Measurements from ENCODE around the gene SMC4. TPM values are rescaled to one million over a fixed set of nuclear protein-coding genes. Genes with fewer than 3 reads are reported as not detected.

SMC4 gene
- polyA plus RNA-seq, 6 donors from 2014 or later = 36.3 to 51.1 (median 46.1) TPM

GRCh38 chr3:160401291-160402095 is 2.0 kb downstream of the SMC4 start:
- peaks cover 10% of the 10 kb centered on the region in 2 donors for H3K36me3 Mint-ChIP-seq
- H3K27me3 Mint-ChIP-seq = peaks cover 0 to 5% (median 0%) of the 10 kb centered on the region in 3 donors
- DNase-seq (no peak), ATAC-seq (ENCODE audit: low read depth in 2 of 2) (no peak)
- peaks cover 0 to 3% (median 0%) of the 10 kb centered on the region in 7 donors for H3K9me3 Mint-ChIP-seq
- H3K27ac Mint-ChIP-seq = peak overlapping the region in 5 of 6 donors; percentile 28 to 89 (median 50)
- peak overlapping the region; percentile 89 to 99 (median 96) for H3K4me3 Mint-ChIP-seq
- peaks cover 36 to 41% (median 38%) of the 10 kb centered on the region in 3 donors for H3K4me1 Mint-ChIP-seq

- DNase-seq (no peak), ATAC-seq (ENCODE audit: low read depth in 2 of 2) (no peak)
- Mint-ChIP-seq H3K9me3 (peaks cover 0 to 3% (median 0%) of the 10 kb centered on the region in 7 donors), H3K27ac (peak overlapping the region in 2 of 6 donors; percentile 22 to 50), H3K4me1 (peaks cover 36 to 41% (median 38%) of the 10 kb centered on the region in 3 donors), H3K36me3 (peaks cover 10% of the 10 kb centered on the region in 2 donors), H3K27me3 (peaks cover 0 to 5% (median 0%) of the 10 kb centered on the region in 3 donors), H3K4me3 (peak overlapping the region in 7 of 8 donors; percentile 10 to 98 (median 34))
Observed at GRCh38 chr3:160402221-160403027, 3.0 kb downstream of the SMC4 start.

GRCh38 chr3:160403028-160403545 is 3.6 kb downstream of the SMC4 start:
- peaks cover 10% of the 10 kb centered on the region in 2 donors for H3K36me3 Mint-ChIP-seq
- ATAC-seq (ENCODE audit: low read depth in 2 of 2) (no peak), DNase-seq (no peak)
- H3K4me3 Mint-ChIP-seq = peak overlapping the region in 3 of 8 donors; percentile 32 to 98 (median 96)
- no peak overlapping the region for H3K27ac Mint-ChIP-seq
- peaks cover 0 to 3% (median 0%) of the 10 kb centered on the region in 7 donors for H3K9me3 Mint-ChIP-seq
- peaks cover 0 to 5% (median 0%) of the 10 kb centered on the region in 3 donors for H3K27me3 Mint-ChIP-seq
- peaks cover 35 to 39% (median 37%) of the 10 kb centered on the region in 3 donors for H3K4me1 Mint-ChIP-seq

- ATAC-seq (ENCODE audit: low read depth in 2 of 2) = no peak
- no peak for DNase-seq
- Mint-ChIP-seq H3K36me3 (peaks cover 8 to 10% of the 10 kb centered on the region in 2 donors), H3K4me1 (peaks cover 29 to 30% (median 29%) of the 10 kb centered on the region in 3 donors), H3K4me3 (peak overlapping the region in 2 of 8 donors; percentile 24 to 55), H3K27me3 (peaks cover 0 to 5% (median 0%) of the 10 kb centered on the region in 3 donors), H3K27ac (peak overlapping the region in 1 of 6 donors; percentile 49), H3K9me3 (peaks cover 0 to 3% (median 0%) of the 10 kb centered on the region in 7 donors)
Observed at GRCh38 chr3:160403796-160404470, 4.5 kb downstream of the SMC4 start.

- Mint-ChIP-seq H3K27ac (no peak overlapping the region), H3K36me3 (peaks cover 0 to 5% of the 10 kb centered on the region in 2 donors), H3K4me1 (no peaks in the 10 kb centered on the region), H3K9me3 (no peaks in the 10 kb centered on the region), H3K4me3 (no peak overlapping the region), H3K27me3 (no peaks in the 10 kb centered on the region)
- no peak for DNase-seq
- ATAC-seq (ENCODE audit: low read depth in 2 of 2) = no peak
Observed at GRCh38 chr3:160409812-160410610, 10.6 kb downstream of the SMC4 start.

- no peaks in the 10 kb centered on the region for H3K4me1 Mint-ChIP-seq
- ATAC-seq (ENCODE audit: low read depth in 2 of 2) = no peak
- no peak for DNase-seq
- H3K27me3 Mint-ChIP-seq = no peaks in the 10 kb centered on the region
- H3K36me3 Mint-ChIP-seq = peaks cover 0 to 9% of the 10 kb centered on the region in 2 donors
- no peaks in the 10 kb centered on the region for H3K9me3 Mint-ChIP-seq
- H3K27ac Mint-ChIP-seq = no peak overlapping the region
- H3K4me3 Mint-ChIP-seq = no peak overlapping the region
Observed at GRCh38 chr3:160412477-160412876, 13.0 kb downstream of the SMC4 start.

- DNase-seq = peak; percentile 69
- Mint-ChIP-seq H3K9me3 (no peaks in the 10 kb centered on the region), H3K4me3 (no peak overlapping the region), H3K4me1 (no peaks in the 10 kb centered on the region), H3K36me3 (peaks cover 0 to 9% of the 10 kb centered on the region in 2 donors), H3K27ac (no peak overlapping the region), H3K27me3 (no peaks in the 10 kb centered on the region)
- peak; percentile 67 to 90 for ATAC-seq (ENCODE audit: low read depth in 2 of 2)
Observed at GRCh38 chr3:160413613-160414248, 14.3 kb downstream of the SMC4 start.

GRCh38 chr3:160417311-160417710 is 17.9 kb downstream of the SMC4 start:
- Mint-ChIP-seq H3K4me1 (no peaks in the 10 kb centered on the region), H3K27ac (peak overlapping the region in 1 of 6 donors; percentile 2), H3K36me3 (peaks cover 0 to 14% of the 10 kb centered on the region in 2 donors), H3K4me3 (no peak overlapping the region), H3K27me3 (no peaks in the 10 kb centered on the region), H3K9me3 (no peaks in the 10 kb centered on the region)
- DNase-seq (no peak), ATAC-seq (ENCODE audit: low read depth in 2 of 2) (no peak)

GRCh38 chr3:160427832-160428424 is 28.5 kb downstream of the SMC4 start:
- ATAC-seq (ENCODE audit: low read depth in 2 of 2) = no peak
- Mint-ChIP-seq H3K4me3 (no peak overlapping the region), H3K9me3 (no peaks in the 10 kb centered on the region), H3K27ac (peak overlapping the region in 1 of 6 donors; percentile 20), H3K27me3 (no peaks in the 10 kb centered on the region), H3K36me3 (peaks cover 12 to 14% of the 10 kb centered on the region in 2 donors), H3K4me1 (no peaks in the 10 kb centered on the region)
- no peak for DNase-seq

GRCh38 chr3:160434071-160434470 is 34.6 kb downstream of the SMC4 start:
- Mint-ChIP-seq H3K4me1 (peaks cover 0 to 9% (median 0%) of the 10 kb centered on the region in 3 donors), H3K27ac (no peak overlapping the region), H3K4me3 (no peak overlapping the region), H3K27me3 (no peaks in the 10 kb centered on the region), H3K36me3 (peaks cover 13 to 19% of the 10 kb centered on the region in 2 donors), H3K9me3 (no peaks in the 10 kb centered on the region)
- no peak for DNase-seq
- ATAC-seq (ENCODE audit: low read depth in 2 of 2) = no peak

- no peak for DNase-seq
- H3K4me1 Mint-ChIP-seq = peaks cover 0 to 11% (median 0%) of the 10 kb centered on the region in 3 donors
Observed at GRCh38 chr3:160435095-160435494, 35.6 kb downstream of the SMC4 start.

More at GRCh38 chr3:160435095-160435494, 35.6 kb downstream of the SMC4 start:
- no peaks in the 10 kb centered on the region for H3K27me3 Mint-ChIP-seq
- peaks cover 13 to 24% of the 10 kb centered on the region in 2 donors for H3K36me3 Mint-ChIP-seq
- H3K4me3 Mint-ChIP-seq = no peak overlapping the region
- peak overlapping the region in 1 of 6 donors; percentile 75 for H3K27ac Mint-ChIP-seq
- no peaks in the 10 kb centered on the region for H3K9me3 Mint-ChIP-seq
- ATAC-seq (ENCODE audit: low read depth in 2 of 2) = no peak
